ENCODE results near the gene CNTNAP2.

GRCh38 chr7:147982307-147982706 is 1865.7 kb downstream of the CNTNAP2 start:
- no peak for TF ChIP-seq CTCF (IDR thresholded peaks at IDR 0.05)
- TF ChIP-seq POLR2A (IDR thresholded peaks at IDR 0.05): no peak
- no peak for TF ChIP-seq EP300 (IDR thresholded peaks at IDR 0.05)

Measured in tibial nerve (tissue), 4 donors.